ENCODE results near the gene MILR1.

DNA sequence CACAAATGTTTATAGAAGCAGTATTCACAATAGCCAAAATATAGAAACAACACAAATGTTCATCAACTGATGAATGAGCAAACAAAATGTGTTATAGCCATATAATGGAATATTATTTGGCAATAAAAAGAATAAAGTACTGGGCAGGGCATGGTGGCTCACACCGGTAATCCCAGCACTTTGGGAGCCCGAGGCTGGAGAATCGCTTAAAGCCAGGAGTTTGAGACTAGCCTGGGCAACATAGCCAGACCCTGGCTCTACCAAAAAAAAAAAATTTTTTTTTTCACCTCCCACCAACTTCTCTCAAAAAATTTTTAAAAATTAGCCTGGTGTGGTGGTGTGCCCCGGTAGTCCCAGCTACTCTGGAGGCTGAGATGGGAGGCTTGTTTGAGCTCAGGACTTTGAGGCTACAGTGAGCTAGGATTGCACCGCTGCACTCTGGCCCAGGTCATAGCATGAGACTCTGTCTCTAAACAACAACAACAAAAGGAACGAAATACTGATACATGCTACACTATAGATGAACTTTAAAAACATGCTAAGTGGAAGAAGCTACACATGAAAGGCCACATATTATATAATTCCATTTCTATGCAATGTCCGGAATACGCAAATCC, 47.6 kb upstream of the MILR1 start:
- no peak for TF ChIP-seq POLR2A (IDR thresholded peaks at IDR 0.05)
- TF ChIP-seq, protein P1, sequence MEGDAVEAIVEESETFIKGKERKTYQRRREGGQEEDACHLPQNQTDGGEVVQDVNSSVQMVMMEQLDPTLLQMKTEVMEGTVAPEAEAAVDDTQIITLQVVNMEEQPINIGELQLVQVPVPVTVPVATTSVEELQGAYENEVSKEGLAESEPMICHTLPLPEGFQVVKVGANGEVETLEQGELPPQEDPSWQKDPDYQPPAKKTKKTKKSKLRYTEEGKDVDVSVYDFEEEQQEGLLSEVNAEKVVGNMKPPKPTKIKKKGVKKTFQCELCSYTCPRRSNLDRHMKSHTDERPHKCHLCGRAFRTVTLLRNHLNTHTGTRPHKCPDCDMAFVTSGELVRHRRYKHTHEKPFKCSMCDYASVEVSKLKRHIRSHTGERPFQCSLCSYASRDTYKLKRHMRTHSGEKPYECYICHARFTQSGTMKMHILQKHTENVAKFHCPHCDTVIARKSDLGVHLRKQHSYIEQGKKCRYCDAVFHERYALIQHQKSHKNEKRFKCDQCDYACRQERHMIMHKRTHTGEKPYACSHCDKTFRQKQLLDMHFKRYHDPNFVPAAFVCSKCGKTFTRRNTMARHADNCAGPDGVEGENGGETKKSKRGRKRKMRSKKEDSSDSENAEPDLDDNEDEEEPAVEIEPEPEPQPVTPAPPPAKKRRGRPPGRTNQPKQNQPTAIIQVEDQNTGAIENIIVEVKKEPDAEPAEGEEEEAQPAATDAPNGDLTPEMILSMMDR (IDR thresholded peaks at IDR 0.05), result no peak

All from thyroid gland (tissue), 4 donors.